Nucleus accumbens (tissue), 56 donors: ENCODE data around the gene CCDC190.
"Not testable (repeated sequence)": the region's sequence is repeated elsewhere in the genome, so short reads cannot be mapped to it uniquely, and the experiment has no call there.

Experiments used
- DNase-seq, 56 donors: peaks; one replicate each; lab custom pipeline; 2025; lab: John Stamatoyannopoulos, UW

CCDC190 gene

DNA sequence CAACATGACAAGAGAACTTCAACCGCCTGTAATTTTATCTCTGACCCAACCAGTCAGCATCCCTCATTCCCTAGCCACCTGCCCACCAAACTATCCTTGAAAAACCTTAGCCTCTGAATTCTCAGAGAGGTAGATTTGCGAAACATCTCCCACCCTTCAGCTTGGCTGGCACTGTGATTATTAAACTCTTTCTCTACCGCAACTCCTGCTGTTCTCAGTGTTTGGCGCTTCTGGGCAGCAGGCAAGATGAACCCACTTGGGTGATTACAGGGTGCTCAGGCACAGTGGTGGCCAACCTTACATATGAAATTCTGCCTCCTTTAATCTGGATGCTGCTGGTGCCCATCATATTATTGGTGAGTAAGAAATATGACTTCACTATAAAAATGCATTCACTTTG is 22.1 kb downstream of the CCDC190 start:
- no peak for DNase-seq

- no peak for DNase-seq
Measured at GRCh38 chr1:162835157-162835899, 25.6 kb downstream of the CCDC190 start.

GRCh38 chr1:162832470-162832869 is 28.5 kb downstream of the CCDC190 start:
- no peak for DNase-seq

DNA sequence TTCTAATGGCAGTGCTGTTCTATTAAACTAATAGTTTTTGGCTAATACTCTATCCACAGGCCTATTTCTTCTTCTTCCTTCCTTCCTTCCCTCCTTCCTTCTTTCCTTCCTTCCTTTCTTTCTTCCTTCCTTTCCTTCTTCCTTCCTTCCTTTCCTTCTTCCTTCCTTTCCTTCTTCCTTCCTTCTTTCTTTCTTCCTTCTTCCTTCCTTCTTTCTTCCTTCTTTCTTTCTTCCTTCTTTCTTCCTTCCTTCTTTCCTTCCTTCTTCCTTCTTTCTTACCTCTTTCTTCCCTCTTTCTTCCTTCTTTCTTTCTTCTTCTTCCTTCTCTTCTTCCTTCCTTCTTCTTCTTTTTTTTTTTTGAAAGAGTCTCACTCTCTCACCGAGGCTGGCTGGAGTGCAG is 31.7 kb downstream of the CCDC190 start:
- DNase-seq: no peak

GRCh38 chr1:162823771-162824525 is 37.0 kb downstream of the CCDC190 start:
- DNase-seq: no peak

DNA sequence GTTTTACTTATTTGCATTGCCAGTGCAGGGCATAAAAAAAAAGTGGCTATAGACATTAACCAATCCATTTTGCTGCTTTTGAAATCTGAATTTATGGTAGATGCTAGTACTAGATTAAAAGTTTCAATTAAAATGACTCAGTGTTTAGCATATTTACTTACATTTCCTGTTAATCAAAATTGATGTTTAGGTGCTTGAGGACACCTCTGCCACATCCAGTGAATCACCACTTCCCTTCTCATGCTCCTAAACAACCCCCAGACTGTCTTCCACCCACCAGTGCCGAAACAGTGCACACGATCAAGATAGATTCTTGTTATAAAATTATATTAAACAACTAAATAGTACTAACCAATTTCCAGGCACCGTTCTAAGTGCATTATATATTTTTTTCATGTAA is 37.7 kb downstream of the CCDC190 start:
- no peak for DNase-seq

- DNase-seq: peak in 21 of 56 donors; percentile 1 to 48 (median 13)
Measured at GRCh38 chr1:162822391-162823200, 38.4 kb downstream of the CCDC190 start.

DNA sequence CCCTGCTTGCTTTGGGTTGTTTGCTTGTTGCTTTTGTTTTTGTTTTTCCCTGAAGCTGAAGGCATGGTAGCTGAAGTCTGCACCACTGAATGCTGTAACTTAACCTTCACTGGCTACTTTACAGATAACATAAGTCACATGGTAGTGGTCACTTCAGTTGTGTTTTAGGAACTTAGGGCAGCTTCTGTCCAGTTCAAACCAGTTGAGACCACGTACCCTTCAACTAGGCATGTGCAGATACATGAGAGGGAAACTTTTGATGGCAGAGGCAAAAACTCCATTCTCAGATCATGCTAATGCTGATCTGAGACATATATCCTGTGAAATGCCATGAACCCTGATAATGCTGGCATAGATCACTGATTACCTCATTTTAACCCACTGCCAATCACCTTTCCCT is 42.3 kb downstream of the CCDC190 start:
- DNase-seq: not testable (repeated sequence)

- not testable (repeated sequence) for DNase-seq
Measured at GRCh38 chr1:162818136-162818535, 42.8 kb downstream of the CCDC190 start.

DNA sequence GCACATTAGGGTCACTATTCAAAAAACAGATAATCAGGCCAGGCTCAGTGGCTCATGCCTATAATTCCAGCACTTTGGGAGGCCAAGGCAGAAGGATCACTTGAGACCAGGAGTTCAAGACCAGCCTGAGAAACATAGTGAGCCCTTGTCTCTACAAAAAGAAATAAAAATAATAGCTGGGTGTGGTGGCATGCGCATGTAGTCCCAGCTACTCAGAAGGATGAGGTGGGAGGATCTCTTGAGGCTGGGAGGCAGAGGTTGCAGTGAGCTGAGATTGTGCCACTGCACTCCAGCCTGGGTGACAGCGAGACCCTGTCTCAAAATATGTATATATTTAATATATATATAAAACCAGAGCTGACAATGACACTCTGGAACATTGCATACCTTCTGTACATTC is 48.6 kb downstream of the CCDC190 start:
- DNase-seq: not testable (repeated sequence)

DNA sequence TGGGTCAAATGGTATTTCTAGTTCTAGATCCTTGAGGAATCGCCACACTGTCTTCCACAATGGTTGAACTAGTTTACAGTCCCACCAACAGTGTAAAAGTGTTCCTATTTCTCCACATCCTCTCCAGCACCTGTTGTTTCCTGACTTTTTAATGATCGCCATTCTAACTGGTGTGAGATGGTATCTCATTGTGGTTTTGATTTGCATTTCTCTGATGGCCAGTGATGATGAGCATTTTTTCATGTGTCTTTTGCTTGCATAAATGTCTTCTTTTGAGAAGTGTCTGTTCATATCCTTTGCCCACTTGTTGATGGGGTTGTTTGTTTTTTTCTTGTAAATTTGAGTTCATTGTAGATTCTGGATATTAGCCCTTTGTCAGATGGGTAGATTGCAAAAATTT is 53.5 kb downstream of the CCDC190 start:
- not testable (repeated sequence) for DNase-seq
